ENCODE measurements around the gene ESRRB.

Gene ESRRB

DNA sequence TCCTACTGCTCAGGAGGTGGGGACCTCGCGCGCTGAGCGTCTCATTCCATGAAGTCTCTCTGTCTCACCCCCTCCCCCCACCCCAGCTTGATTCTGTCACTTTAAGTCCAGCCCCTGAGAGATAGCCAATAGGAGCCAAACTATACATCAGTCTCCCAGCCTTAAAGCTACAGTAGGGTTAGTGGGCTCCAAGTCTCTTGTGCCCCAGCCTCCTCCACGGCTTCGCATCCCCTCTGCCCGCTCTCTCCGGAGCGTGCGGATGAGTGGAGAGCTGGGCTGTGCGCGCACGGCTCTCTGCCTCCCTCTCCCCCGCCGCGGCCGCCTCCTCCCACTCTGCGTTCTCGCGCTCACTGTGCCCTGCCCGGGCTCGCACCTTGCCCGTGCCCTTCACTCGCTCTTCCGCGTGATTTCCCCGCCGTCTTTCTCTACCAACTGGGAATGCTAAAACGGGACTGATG lies at the start of gene ESRRB:
ESRRB (plus strand) TSS at position 191 of the 458 bp plus-strand sequence; CDS start at position 456, 265 bp downstream.
- DNase-seq (ENCODE audit: low read depth in 2 of 2) = no peak

GRCh38 chr14:76326918-76327689 lies 48.8 kb upstream of the ESRRB start:
- DNase-seq (ENCODE audit: low read depth in 2 of 2) = no peak

GRCh38 chr14:76328457-76329137 lies 47.3 kb upstream of the ESRRB start:
- DNase-seq (ENCODE audit: low read depth in 2 of 2) = no peak

DNA sequence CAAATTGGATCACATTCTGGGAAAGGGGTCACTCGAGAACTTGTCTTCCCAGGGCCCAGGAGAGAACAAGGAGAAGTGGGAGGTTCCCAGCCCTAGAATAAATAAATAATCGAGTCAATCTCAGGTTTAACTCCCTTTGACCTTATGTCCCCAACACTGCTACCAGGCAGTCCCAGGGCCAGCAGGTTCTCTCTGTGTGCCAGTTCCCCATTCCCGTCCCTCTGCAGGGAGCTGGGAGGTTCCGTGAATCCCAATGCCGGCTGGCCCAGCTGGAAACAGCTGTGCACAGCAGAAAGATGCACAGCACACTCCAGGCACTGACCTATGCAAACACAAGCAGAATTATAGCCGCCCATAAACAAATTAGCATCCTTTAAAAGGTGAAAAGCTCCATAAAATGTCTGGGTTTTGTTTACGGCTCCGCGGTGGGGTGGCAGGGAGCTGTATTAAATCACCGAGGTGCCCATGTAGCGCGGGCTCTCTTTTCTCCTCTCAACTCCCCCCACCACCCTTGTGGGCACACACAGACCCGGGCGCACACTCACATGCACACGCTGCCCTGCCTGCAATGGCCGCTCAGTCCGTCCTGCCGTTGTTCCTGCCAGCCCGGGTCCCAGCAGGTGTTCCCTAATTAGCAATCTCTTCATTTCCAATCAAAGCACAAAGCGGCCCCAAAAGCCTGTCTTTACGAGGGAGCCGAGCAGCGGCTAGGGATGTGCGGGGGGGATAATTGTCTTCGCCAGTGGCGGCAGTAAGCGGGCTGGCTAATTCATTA lies 46.6 kb upstream of the ESRRB start:
- no peak for DNase-seq (ENCODE audit: low read depth in 2 of 2)

DNA sequence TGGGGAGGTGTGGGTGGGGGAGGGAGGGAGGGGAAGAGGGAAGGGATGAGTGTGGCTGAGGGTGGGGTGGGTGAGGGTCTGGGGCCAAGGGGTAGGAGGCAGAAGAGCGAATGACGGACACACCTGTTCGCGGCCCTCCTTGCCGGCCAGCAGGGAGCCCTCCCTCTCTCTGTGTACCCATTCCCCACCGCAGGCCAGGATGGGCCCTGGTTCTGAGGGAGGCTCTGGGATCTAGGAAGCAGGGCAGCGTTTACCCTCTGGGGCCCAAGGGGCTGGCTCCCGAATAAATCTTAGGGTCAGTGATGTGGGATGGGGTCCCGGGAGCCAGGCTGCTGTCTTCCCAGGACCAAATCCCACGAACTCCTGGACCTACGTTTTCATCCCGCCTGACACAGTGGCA lies 46.0 kb upstream of the ESRRB start:
- no peak for DNase-seq (ENCODE audit: low read depth in 2 of 2)

DNA sequence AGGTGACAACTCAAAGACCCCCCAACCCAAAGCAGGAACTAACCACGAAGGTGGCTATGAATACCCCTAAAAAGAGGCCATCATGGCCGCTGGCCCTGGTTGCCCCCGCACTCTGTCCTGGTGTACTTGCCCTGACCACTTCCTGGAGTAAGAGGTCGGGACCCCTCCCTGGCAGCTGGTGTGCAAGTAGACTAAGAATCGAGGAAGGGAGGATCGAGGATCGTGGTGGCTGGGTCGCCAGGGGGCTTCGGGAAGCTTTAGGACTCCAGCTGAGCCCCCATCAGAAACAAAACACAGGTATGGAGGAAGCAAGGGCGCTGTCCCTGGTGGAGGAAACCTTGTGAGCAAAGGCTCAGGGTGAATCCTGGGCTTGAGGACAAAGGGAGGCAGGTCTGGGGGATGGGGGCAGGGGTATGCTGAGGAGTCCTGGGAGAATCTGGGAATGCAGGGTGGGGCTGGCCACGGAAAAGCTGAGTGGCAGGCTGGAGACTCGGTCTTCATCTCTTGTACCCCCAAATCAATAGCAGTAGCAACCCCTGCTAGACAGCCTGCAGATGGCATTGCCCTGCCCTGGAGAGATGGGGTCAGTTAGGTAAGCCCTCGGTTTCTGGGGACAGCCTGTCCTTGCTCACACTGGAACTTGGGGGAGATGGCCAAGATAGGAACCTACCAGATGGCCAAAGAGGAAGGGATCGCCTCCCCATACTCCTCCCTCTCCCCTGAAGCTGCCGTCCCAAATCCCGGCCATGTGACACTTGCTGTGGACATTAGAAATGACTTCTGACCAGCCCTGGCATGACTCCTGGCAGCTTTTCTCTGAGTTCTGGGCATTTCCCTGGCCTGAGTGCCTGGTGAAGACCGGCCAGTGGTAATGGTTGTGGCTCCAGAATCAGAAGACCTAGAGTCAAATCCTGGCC lies 45.3 kb upstream of the ESRRB start:
- DNase-seq (ENCODE audit: low read depth in 2 of 2) = no peak

- DNase-seq (ENCODE audit: low read depth in 2 of 2) = no peak
Observed at GRCh38 chr14:76331328-76332011, 44.5 kb upstream of the ESRRB start.

DNA sequence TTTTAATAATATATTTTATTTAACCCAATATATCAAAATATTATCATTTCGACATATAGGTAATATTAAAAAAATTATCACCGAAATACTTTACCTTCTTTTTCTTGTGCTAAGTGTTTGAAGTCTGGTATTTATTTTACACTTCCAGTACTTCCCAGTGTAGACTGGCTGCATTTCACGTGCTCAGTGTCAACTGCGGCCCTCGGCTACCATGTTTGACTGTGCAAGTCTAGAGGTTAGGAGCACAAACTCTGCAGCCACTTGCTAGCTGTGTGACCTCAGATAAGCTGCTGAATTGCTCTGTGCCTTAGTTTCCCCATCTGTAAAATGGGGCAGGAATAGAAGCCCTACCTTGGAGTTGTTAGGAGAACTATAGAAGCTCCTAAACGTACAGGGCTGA lies 42.3 kb upstream of the ESRRB start:
- no peak for DNase-seq (ENCODE audit: low read depth in 2 of 2)

GRCh38 chr14:76334316-76334715 lies 41.6 kb upstream of the ESRRB start:
- no peak for DNase-seq (ENCODE audit: low read depth in 2 of 2)

DNA sequence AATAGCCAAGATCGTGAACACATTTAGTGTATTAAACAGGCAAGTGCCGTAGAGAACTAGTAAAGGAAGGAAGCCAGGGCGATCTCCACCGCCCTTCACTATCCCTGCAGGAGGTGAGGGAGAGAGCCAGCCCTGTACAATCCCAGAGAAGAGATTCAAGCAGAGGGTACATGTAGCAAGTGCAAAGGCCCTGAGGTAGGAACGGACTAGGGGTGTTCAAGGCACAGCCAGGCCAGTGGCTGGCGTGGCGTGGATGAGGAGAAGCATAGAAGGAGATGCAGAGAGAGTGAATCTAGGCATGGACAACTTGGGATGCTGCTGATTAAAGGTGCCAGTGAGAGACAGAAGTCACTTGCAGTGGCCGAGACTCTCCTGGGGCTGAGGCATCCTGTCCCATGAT lies 39.1 kb upstream of the ESRRB start:
- no peak for DNase-seq (ENCODE audit: low read depth in 2 of 2)

- no peak for DNase-seq (ENCODE audit: low read depth in 2 of 2)
Observed at GRCh38 chr14:76337635-76338545, 38.0 kb upstream of the ESRRB start.

GRCh38 chr14:76339728-76340615 lies 36.0 kb upstream of the ESRRB start:
- DNase-seq (ENCODE audit: low read depth in 2 of 2) = no peak

DNA sequence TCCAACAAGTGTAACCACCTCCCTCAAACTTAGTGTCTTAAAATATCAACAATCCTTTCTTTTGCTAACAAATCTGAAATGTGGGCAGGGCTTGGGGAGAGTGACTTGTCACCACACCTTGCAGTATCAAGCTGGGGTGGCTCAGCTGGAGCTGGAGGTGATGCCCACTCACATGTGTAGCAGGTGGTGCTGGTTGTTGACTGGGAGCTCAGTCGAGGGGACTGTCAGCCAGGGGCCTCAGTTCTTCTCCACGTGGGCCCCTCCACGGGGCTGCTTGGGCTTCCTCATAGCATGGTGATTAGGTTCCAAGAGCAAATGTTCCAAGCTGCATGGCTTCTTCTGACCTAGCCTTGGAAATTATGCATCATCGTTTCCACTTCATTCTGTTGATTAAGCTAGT lies 32.6 kb upstream of the ESRRB start:
- no peak for DNase-seq (ENCODE audit: low read depth in 2 of 2)

GRCh38 chr14:76346391-76347160 lies 29.4 kb upstream of the ESRRB start:
- DNase-seq (ENCODE audit: low read depth in 2 of 2) = no peak

- no peak for DNase-seq (ENCODE audit: low read depth in 2 of 2)
Observed at GRCh38 chr14:76348898-76349297, 27.0 kb upstream of the ESRRB start.

GRCh38 chr14:76349993-76350392 lies 25.9 kb upstream of the ESRRB start:
- DNase-seq (ENCODE audit: low read depth in 2 of 2) = no peak

GRCh38 chr14:76350671-76351070 lies 25.3 kb upstream of the ESRRB start:
- no peak for DNase-seq (ENCODE audit: low read depth in 2 of 2)

DNA sequence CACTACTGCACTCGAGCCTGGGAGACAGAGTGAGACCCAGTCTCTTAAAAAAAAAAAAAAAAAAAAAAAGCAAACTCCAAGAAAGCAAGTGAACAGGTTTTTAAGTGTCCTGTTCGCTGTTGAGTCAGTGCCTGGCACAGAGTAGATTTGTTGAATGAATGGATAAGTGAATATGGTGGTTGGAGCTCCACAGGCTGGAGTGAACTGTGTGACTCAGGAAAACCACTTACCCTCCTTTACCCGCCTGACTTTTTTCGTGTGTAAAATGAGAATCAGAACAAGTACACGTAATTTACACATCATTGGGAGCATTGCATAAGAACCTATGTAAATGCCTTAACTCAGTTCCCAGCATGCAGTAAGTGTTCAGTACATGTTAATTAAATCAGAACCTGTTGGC lies 24.0 kb upstream of the ESRRB start:
- DNase-seq (ENCODE audit: low read depth in 2 of 2) = no peak
